MCF 10A (cell line): ENCODE data around the gene OSCP1. TPM values are rescaled to one million over a fixed set of nuclear protein-coding genes. Genes with fewer than 3 reads are reported as not detected.

Experiments
- BruUV-seq: library from RNA; stranded (reverse); fragments of 400-500 nt; replicated peaks from 2 replicates; lab custom pipeline; 2021; lab: Mats Ljungman, UMichigan
- CTCF ChIA-PET: fragments of 300-600 bp; sonication (Branson Sonifier 250); formaldehyde crosslinking; extraction: SDS; loops from one replicate; lab custom pipeline; 2021; ENCODE audit warnings: antibody characterized with exemption, inconsistent platforms; lab: Yijun Ruan, JAX
- POLR2A ChIA-PET: fragments of 300-600, 350-650 bp; sonication (Branson Sonifier 250); formaldehyde crosslinking; extraction: SDS; loops from one replicate; lab custom pipeline; 2020; ENCODE audit warnings: antibody characterized with exemption, inconsistent platforms; lab: Yijun Ruan, JAX
- DNase-seq: peaks from one replicate; pipeline ENCODE4 v3.0.0-alpha.2; 2018; ENCODE audit not compliant: unreplicated experiment
- H3K27ac Mint-ChIP-seq: one replicate; pipeline ENCODE4 v1.8.0; 2022; ENCODE audit warnings: mild to moderate bottlenecking, low read depth, mixed read lengths; ENCODE audit not compliant: unreplicated experiment
- H3K27me3 Mint-ChIP-seq: one replicate; pipeline ENCODE4 v1.8.0; 2022; ENCODE audit warnings: mixed read lengths; ENCODE audit not compliant: insufficient read depth, unreplicated experiment
- H3K36me3 Mint-ChIP-seq: one replicate; pipeline ENCODE4 v1.8.0; 2022; ENCODE audit warnings: mild to moderate bottlenecking, moderate library complexity, mixed read lengths; ENCODE audit not compliant: insufficient read depth, unreplicated experiment
- H3K4me1 Mint-ChIP-seq: one replicate; pipeline ENCODE4 v1.8.0; 2022; ENCODE audit warnings: mixed read lengths; ENCODE audit not compliant: insufficient read depth, unreplicated experiment
- H3K4me3 Mint-ChIP-seq: one replicate; pipeline ENCODE4 v1.8.0; 2022; ENCODE audit warnings: mild to moderate bottlenecking, moderate library complexity, mixed read lengths; ENCODE audit not compliant: unreplicated experiment
- H3K9me3 Mint-ChIP-seq: one replicate; pipeline ENCODE4 v1.8.0; 2022; ENCODE audit warnings: mixed read lengths; ENCODE audit not compliant: unreplicated experiment
- intact Hi-C: fragments of 100-400 bp; cut with micrococcal nuclease; formaldehyde crosslinking; loops from 2 replicates; pipeline ENCODE4 v1.14.1; 2022
- total RNA-seq: library from RNA; stranded (reverse); gene quantifications from 2 replicates; pipeline ENCODE4 v1.2.3, GENCODE V29; 2022
- TF ChIP-seq, protein P1 (sequence below): fragments of 200-600 bp; IDR thresholded peaks from one replicate; pipeline ENCODE4 v1.8.0; 2022; ENCODE audit warnings: antibody characterized with exemption, mild to moderate bottlenecking; ENCODE audit not compliant: unreplicated experiment

The OSCP1 gene
- total RNA-seq, 1 experiment from 2014 or later: 7.6 TPM

DNA sequence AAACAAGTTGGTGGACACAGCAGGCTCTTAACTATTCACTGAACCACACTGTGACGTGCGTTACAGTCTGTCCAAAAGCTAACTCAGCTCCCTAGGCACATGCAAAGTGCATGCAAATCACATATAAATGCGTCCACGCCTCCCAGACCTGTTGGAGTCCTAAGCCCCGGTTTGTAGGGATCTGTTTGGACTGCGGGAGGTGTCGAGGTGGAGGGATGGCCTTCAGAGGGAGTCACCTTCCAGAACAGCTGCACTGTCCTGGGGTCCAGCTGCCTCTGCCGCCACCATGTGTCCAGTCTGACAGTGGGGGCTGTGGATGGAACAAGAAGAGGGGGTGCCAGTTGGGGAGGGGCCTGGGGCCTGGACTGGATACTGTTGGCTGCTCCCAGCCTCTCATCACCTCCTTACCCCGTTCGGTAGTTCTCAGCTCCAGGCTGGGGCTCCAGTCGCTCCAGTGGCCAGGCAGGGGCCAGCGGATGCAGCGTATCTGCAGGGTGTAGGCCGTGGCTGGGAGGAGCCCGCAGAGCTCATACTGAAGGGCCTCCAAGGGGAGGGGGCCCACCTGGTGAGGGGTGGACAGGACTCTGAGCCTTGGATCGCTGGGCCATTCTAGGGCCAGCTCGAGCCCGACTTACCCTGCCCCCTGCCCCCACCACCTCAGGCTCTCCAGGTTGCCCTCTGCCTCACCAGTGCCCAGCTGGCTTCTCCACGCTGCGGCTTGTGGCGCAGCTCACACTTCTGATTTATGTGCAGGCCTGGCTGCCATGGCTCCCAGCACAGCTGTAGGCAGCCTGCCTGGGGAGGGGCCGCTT, 21.8 kb upstream of the OSCP1 start:
- Mint-ChIP-seq H3K27me3 (no peaks in the 10 kb centered on the region), H3K4me3 (no peak overlapping the region)

DNA sequence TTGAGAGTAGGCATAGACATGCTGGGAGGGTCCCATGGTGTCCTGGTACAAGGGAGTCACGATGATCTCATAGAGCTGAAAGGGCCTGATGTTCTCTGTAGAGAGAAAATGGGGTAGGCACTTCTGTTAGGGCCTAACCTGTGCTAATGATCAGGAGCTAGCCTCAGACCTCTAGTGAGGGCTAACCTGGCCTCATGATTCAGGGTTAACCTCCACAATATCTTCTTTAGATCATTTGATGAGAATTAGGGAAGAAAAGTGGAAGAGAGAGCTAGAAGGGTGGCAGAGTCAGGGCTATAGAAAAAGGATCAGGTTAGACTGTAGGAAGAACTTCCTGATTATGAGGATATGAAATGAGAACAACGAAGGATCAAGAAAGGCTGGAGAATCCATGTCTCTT, 18.9 kb upstream of the OSCP1 start:
- Mint-ChIP-seq H3K36me3 (no peaks in the 10 kb centered on the region), H3K9me3 (no peaks in the 10 kb centered on the region), H3K4me3 (no peak overlapping the region), H3K27ac (no peak overlapping the region), H3K27me3 (no peaks in the 10 kb centered on the region), H3K4me1 (peaks cover 9% of the 10 kb centered on the region)
- CTCF ChIA-PET: interaction anchor here (0.5 to 0.9 kb wide), 2 partner anchors 14 to 167 kb away, joined by 3 read pairs; partner anchors contain the start of gene CSF3R
- DNase-seq: no peak
- POLR2A ChIA-PET: interaction anchor here (0.5 kb wide), 1 partner anchor 1020 kb away, joined by 4 read pairs; no protein-coding TSS in a partner anchor
- BruUV-seq: no TSS peak
- TF ChIP-seq, protein P1, sequence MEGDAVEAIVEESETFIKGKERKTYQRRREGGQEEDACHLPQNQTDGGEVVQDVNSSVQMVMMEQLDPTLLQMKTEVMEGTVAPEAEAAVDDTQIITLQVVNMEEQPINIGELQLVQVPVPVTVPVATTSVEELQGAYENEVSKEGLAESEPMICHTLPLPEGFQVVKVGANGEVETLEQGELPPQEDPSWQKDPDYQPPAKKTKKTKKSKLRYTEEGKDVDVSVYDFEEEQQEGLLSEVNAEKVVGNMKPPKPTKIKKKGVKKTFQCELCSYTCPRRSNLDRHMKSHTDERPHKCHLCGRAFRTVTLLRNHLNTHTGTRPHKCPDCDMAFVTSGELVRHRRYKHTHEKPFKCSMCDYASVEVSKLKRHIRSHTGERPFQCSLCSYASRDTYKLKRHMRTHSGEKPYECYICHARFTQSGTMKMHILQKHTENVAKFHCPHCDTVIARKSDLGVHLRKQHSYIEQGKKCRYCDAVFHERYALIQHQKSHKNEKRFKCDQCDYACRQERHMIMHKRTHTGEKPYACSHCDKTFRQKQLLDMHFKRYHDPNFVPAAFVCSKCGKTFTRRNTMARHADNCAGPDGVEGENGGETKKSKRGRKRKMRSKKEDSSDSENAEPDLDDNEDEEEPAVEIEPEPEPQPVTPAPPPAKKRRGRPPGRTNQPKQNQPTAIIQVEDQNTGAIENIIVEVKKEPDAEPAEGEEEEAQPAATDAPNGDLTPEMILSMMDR: no peak
- intact Hi-C loops: no loop called here

More for the DNA sequence above, 21.8 kb upstream of the OSCP1 start:
- H3K4me1 Mint-ChIP-seq: no peaks in the 10 kb centered on the region
- ChIA-PET POLR2A (interaction anchor here (0.5 kb wide), 1 partner anchor 74 kb away, joined by 3 read pairs; the partner anchor contains the start of gene LSM10), CTCF (interaction anchor here (1.4 kb wide), 1 partner anchor 9 kb away, joined by 3 read pairs; no protein-coding TSS in a partner anchor)
- no peak for DNase-seq
- H3K9me3 Mint-ChIP-seq: no peaks in the 10 kb centered on the region
- intact Hi-C loops: no loop called here
- H3K27ac Mint-ChIP-seq: no peak overlapping the region
- BruUV-seq: no TSS peak
- TF ChIP-seq, protein P1: no peak
- H3K36me3 Mint-ChIP-seq: no peaks in the 10 kb centered on the region

DNA sequence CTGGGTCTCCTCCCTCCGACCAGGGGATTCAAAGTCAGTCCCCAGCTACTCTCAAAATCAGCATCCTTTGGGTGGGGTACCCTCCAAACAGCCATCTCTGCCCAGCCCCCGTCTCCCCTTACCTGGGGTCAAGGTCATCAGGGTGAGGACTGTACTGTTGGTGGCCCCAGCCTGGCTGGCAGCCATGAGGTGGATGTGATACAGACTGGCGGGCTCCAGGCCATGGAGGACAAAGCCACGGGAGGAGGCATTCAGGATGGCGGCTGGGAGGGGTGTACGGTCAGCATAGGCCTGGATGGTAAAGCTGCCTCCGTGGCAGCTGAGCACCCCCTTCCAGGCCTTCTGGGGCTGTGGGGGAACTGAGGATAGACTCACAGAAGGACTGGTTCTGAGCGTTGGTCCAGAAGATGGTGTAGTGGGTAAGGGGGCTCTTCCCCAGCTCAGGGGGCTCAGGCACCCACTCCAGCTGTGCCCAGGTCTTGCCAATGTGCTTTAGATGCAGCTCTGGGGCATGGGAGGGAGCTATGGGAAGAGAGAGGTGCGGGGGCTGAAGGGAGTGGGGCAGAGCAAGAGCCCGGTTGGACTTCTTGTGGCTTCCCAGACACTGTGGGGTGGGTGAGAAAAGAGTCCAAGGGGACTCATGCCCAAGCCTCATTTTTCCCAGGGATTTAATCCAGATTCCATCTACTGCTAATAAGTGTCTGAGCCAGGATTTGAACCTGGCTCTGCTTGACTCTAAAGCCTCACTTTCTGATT, 17.6 kb upstream of the OSCP1 start:
- no peak overlapping the region for H3K4me3 Mint-ChIP-seq
- POLR2A ChIA-PET: interaction anchor here (0.6 kb wide), 1 partner anchor 34 kb away, joined by 3 read pairs; no protein-coding TSS in a partner anchor
- TF ChIP-seq, protein P1: no peak

DNA sequence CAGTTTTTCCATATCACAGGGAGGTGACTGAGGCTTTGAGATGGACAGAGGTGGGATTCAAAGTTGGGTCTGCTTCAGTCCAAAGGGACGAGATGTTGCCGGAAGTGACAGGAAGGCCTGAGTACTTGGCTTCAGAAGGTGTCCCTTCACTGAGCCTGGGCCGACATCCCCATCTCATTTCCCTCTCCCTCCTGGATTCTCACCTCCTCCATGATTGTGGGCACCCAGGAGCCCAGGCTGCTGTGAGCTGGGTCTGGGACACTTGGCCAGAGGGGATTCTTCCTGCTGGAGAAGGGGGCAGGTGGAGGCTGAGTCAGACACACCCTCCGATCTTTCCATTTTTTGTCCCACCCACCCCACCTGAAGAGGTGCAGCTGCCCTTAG, 16.8 kb upstream of the OSCP1 start:
- Mint-ChIP-seq H3K9me3 (no peaks in the 10 kb centered on the region), H3K4me3 (no peak overlapping the region), H3K4me1 (peaks cover 9% of the 10 kb centered on the region), H3K27me3 (no peaks in the 10 kb centered on the region), H3K36me3 (no peaks in the 10 kb centered on the region), H3K27ac (no peak overlapping the region)
- CTCF ChIA-PET: no interaction called here
- POLR2A ChIA-PET: no interaction called here
- BruUV-seq: no TSS peak
- TF ChIP-seq, protein P1: no peak
- DNase-seq: no peak
- intact Hi-C loops: no loop called here

More for the DNA sequence above, 17.6 kb upstream of the OSCP1 start:
- CTCF ChIA-PET: no interaction called here
- H3K27ac Mint-ChIP-seq: no peak overlapping the region
- no TSS peak for BruUV-seq
- H3K4me1 Mint-ChIP-seq: peaks cover 9% of the 10 kb centered on the region
- H3K36me3 Mint-ChIP-seq: no peaks in the 10 kb centered on the region
- no peaks in the 10 kb centered on the region for H3K27me3 Mint-ChIP-seq
- H3K9me3 Mint-ChIP-seq: no peaks in the 10 kb centered on the region
- no peak for DNase-seq
- intact Hi-C loops: no loop called here
